ENCODE data around the gene ZNF155.

The ZNF155 gene

DNA sequence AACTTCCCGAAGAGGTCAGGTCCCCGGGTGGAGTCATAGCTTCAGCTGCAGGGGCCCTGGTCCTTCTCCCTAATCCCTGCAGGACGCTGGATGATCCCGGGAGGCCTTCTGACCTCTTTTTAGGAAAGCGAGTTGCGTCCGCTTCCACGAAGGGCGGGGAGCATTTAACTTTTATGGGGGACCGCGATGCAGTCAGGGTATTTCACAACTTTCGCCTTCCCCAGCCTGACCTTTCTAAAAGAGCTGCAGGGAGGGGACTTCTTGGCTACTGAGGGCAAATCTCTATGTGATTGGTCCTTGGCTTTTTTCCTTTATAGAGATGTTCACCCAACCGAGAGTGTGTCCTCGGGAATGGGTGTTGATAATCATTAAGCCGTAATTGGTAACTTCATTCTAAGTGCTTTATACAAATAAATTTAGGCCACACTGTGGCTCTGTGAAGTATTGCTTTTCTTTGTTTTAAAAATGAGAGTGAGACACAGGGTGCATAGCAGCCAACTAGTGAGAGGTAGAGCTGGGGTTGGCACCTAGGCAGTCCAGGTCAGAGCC lies 19.5 kb downstream of the ZNF155 start:
- DNase-seq (ENCODE audit: low read depth in 2 of 2), result no peak

DNA sequence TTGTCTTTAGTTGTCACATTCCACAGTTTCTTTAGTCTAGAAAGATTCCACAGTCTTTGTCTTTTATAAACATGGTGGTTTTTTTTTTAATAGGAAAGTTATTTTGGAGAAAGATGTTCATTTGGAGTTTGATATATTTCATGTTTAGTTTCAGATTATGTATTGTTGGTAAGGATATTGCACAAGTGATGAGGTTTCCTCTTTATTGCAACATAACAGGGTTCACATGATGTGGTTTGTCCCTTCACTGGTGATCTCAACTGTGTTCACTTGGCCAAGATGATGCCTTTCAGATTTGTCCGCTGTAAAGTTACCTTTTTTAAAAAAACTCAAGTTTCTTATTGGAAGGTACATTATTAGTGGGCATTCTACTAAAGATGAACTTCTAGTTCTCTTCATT lies 22.0 kb downstream of the ZNF155 start:
- no peak for DNase-seq (ENCODE audit: low read depth in 2 of 2)

DNA sequence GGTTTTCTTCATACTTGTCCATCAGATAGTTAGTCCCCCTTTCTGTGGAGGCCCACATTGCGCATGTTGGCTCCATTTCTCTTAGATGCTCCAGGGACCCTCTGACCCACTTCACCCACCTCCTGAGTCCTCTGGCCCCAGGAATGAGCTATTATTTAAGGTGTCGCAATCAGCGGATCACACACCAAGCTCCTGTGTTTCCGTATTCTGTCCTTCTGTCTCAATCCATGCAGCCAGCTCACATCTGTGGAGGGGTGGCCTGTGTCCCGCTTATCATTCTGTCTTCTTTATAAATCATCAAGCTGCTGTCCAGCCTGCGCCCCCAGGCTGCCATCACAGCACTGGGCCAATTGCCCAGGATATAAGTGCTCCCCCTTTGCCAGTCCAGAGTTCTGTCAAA lies 23.5 kb downstream of the ZNF155 start:
- DNase-seq (ENCODE audit: low read depth in 2 of 2), result no peak

DNA sequence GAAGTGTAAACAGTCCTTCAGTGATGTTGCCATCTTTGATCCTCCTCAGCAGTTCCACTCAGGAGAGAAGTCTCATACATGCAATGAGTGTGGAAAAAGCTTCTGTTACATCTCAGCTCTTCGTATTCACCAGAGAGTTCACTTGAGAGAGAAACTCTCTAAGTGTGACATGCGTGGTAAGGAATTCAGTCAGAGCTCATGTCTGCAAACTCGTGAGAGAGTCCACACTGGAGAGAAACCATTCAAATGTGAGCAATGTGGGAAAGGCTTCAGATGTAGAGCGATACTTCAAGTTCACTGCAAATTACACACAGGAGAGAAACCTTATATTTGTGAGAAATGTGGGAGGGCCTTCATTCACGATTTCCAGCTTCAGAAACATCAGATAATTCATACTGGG lies 26.5 kb downstream of the ZNF155 start:
- DNase-seq (ENCODE audit: low read depth in 2 of 2), result no peak

DNA sequence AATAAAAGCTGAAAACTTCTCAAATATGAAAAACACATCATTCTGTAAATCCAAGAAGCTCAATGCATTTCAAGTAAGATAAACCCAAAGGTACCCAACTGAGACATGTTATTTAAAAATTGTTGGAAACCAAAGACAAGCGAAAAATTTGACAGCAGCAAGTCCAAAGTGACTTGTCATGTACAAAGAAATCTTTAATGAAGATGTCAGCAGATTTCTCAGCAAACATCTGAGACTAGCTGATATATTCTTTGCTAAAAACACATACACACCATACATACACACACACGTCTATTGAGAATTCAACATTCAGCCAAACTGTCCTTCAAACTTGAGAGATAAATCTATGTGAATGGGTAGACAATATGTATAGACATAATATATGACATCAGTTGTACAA lies 35.5 kb downstream of the ZNF155 start:
- no peak for DNase-seq (ENCODE audit: low read depth in 2 of 2)

DNA sequence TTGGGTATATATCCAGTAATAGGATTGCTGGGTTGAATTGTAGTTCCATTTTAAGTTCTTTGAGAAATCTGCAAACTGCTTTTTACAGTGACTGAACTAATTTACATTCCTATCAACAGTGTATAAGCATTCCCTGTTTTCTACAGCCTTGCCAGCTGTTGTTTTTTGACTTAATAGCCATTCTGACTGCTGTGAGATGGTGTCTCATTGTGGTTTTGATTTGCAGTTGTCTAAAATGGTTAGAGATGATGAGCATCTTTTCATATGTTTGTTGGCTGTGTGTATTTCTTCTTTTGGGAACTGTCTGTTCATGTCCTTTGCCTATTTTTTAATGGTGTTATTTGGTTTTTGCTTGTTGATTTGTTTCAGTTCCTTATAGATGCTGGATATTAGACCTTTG lies 37.2 kb downstream of the ZNF155 start:
- DNase-seq (ENCODE audit: low read depth in 2 of 2), result no peak

DNA sequence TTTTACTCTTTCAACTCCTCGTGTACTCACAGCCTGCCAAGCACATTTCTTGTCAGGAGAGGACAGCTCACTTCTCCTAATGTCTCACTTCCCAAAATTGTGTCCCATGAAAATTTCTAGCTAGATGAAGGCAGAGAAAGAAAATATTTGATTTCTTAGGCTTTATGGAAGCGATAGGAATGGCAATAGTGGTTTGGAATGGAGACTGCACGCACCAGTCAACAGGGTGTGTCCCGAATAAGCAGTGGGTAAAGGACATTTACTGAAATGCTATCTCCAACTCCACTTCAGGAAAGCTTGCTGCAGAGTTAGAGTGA lies 40.9 kb downstream of the ZNF155 start:
- DNase-seq (ENCODE audit: low read depth in 2 of 2), result no peak

DNA sequence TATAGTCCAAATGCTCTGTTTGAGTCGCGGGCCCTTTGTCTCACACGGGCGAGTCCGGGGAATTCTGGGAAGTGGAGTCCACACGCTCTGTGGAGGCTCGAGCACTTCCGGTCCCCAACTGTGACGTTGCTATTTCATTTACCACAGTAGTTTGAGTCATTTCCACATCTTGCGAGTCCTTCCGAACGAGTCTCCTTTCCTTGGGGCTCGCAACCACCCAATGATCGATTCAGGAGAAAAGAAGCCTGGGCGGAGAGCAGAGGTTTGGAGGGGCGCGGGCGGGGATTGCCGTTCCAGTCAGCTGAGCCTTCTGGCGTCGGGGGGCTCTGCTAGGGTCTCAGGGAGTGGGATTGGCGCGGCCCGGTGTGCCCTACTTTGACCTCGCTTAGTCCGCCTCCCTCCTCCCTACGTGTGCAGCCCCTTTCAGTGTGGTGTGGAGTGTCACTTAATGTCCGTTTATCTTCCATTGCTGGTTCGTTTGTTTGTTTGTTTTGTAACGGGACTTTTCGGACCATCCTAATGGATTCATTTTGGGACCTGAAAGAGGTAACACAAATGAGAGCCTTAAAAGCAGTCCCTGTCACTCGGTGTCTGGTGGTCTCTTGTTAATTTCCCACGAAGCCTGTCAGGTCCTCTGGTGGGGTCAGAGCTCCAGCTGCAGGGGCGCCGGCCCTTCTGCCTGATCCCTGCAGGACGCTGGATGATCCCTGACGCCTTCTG lies 41.4 kb downstream of the ZNF155 start, which contains the start of gene ZNF222:
ZNF222 (plus strand) TSS at position 163 of the 720 bp plus-strand sequence; CDS start at position 221, 58 bp downstream.
- DNase-seq (ENCODE audit: low read depth in 2 of 2), result peak; percentile 63 to 78

DNA sequence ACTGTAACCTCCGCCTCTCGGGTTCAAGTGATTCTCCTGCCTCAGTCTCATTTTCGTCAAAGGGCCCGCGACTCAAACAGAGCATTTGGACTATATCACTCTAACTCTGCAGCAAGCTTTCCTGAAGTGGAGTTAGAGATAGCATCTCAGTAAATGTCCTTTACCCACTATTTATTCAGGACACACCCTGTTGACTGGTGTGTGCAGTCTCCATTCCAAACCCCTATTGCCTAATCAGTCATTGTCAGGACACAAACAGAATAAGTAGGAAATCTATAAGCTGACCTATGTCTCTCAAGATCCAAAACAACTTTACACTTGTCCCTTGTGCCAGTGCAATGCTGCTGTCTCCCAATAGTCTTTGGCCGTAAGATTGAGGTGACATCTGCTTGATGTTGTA lies 42.6 kb downstream of the ZNF155 start:
- no peak for DNase-seq (ENCODE audit: low read depth in 2 of 2)

DNA sequence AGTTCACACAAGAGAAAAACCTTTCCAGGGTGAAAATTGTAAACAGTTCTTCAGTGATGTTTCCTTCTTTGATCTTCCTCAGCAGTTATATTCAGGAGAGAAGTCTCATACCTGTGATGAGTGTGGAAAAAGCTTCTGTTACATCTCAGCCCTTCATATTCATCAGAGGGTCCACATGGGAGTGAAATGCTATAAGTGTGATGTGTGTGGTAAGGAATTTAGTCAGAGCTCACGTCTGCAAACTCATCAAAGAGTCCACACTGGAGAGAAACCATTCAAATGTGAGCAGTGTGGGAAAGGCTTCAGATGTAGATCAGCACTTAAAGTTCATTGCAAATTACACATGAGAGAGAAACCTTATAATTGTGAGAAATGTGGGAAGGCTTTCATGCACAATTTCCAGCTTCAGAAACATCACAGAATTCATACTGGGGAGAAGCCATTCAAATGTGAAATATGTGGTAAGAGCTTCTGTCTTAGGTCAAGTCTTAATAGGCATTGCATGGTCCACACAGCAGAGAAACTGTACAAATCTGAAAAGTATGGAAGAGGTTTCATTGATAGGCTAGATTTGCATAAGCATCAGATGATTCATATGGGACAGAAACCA lies 48.1 kb downstream of the ZNF155 start:
- no peak for DNase-seq (ENCODE audit: low read depth in 2 of 2)

DNA sequence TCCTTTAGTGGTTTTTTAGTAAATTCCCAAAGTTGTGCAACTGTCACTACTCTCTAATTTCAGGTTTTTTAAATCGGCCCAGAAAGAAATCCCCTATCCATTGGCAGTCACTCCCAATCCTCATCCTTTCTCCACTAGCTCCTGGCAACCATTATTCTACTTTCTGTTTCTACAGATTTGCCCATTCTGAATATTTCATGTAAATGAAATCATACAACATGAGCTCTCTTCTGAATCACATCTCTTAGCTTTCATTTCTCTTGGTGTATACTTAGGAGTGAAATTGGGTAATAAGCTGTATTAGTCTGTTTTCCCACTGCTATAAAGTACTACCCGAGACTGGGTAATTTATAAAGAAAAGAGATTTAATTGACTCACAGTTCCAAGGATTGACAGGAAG lies 58.2 kb downstream of the ZNF155 start:
- DNase-seq (ENCODE audit: low read depth in 2 of 2), result no peak
